ENCODE data around the gene TTC28.

DNA sequence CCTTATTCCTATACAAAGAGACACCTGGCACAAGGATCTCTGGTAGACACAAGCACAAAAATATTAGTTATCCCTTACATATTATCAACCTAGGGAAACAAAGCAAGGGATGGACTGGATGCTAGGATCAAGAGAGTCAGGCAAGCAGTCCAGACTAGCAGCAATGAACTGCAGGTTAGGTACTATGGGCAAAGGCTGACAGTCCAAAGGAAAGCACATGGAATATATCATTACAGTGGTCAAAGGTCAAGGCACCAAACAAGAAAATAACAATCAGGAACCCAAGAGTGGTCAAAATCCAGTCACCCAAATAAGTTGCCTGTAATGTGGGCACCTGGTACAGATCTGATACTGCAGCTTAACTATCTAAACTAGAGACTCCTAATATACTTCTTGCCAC lies 77.7 kb downstream of the TTC28 start:
- TF ChIP-seq, protein P1, sequence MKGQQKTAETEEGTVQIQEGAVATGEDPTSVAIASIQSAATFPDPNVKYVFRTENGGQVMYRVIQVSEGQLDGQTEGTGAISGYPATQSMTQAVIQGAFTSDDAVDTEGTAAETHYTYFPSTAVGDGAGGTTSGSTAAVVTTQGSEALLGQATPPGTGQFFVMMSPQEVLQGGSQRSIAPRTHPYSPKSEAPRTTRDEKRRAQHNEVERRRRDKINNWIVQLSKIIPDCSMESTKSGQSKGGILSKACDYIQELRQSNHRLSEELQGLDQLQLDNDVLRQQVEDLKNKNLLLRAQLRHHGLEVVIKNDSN (IDR thresholded peaks at IDR 0.05), result no peak
- TF ChIP-seq YY1 (IDR thresholded peaks at IDR 0.05; ENCODE audit: low read depth), result no peak
- TF ChIP-seq, protein P2, sequence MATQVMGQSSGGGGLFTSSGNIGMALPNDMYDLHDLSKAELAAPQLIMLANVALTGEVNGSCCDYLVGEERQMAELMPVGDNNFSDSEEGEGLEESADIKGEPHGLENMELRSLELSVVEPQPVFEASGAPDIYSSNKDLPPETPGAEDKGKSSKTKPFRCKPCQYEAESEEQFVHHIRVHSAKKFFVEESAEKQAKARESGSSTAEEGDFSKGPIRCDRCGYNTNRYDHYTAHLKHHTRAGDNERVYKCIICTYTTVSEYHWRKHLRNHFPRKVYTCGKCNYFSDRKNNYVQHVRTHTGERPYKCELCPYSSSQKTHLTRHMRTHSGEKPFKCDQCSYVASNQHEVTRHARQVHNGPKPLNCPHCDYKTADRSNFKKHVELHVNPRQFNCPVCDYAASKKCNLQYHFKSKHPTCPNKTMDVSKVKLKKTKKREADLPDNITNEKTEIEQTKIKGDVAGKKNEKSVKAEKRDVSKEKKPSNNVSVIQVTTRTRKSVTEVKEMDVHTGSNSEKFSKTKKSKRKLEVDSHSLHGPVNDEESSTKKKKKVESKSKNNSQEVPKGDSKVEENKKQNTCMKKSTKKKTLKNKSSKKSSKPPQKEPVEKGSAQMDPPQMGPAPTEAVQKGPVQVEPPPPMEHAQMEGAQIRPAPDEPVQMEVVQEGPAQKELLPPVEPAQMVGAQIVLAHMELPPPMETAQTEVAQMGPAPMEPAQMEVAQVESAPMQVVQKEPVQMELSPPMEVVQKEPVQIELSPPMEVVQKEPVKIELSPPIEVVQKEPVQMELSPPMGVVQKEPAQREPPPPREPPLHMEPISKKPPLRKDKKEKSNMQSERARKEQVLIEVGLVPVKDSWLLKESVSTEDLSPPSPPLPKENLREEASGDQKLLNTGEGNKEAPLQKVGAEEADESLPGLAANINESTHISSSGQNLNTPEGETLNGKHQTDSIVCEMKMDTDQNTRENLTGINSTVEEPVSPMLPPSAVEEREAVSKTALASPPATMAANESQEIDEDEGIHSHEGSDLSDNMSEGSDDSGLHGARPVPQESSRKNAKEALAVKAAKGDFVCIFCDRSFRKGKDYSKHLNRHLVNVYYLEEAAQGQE (IDR thresholded peaks at IDR 0.05; ENCODE audit: low read depth), result no peak
- no peak for TF ChIP-seq EP300 (IDR thresholded peaks at IDR 0.05; ENCODE audit: borderline replicate concordance)
- no peak for TF ChIP-seq TAF1 (IDR thresholded peaks at IDR 0.05; ENCODE audit: low read depth)
- TF ChIP-seq RAD21 (IDR thresholded peaks at IDR 0.05; ENCODE audit: low read depth), result no peak
- no peak for TF ChIP-seq CREB1 (IDR thresholded peaks at IDR 0.05; ENCODE audit: low read depth)
- TF ChIP-seq ZBTB7A (IDR thresholded peaks at IDR 0.05; ENCODE audit: low read depth), result no peak
- TF ChIP-seq, protein P3, sequence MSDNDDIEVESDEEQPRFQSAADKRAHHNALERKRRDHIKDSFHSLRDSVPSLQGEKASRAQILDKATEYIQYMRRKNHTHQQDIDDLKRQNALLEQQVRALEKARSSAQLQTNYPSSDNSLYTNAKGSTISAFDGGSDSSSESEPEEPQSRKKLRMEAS (IDR thresholded peaks at IDR 0.05), result no peak
